Activated effector memory CD4-positive, alpha-beta T cell treated with Interleukin-2 at 50 U/mL for 16 hours (primary cell): ENCODE results near the gene PSMA5.
"Not testable (repeated sequence)": the region's sequence is repeated elsewhere in the genome, so short reads cannot be mapped to it uniquely, and the experiment has no call there.

Experiments
- DNase-seq: peaks from one replicate; pipeline ENCODE4 v3.0.0-alpha.2; 2020

Gene PSMA5

DNA sequence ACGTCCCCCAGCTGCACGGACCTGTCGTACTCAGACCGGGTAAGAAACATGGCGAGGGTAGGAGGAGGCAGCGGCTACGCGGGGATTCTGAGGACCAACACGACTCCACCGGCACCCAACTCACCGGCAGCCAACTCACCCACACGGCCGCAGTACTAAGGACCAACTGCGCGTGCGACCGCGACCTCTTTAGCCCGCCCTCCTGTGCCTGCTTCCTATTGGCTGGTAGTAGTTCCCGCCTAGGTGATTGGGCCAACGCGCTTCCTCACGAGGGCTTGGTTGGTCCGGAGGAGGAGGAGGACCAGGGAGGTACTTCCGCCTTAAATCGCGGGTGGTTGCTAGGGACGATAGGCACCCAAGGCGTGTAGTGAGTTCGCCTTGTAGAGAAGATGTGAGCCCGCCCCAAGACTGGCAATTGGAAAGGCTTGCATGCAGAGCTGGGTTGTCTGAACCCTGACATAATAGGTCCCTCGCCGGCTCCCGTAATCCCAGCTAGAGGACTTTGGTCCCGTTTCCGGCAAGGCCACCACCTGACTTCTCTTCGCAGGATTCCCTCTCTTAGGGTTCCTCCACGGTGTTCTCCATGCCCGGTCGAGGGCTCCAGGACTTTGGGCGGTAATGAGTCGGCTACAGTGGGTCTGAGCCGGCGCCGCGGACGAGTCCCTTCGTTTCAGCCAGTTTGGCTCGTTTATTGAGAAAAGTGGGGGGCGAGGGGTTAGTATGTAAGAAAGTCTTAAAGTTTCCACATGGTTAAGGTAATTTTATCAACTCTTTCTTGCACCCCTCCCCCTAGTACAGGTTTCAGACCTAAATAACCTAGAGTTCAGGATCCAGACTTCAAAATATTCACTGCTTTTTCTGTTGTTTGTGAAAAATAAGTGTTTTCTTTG is at the start of gene PSMA5:
PSMA5 (minus strand) TSS at position 168 of the 890 bp plus-strand sequence; CDS start at position 50, 118 bp downstream.
- DNase-seq = peak; percentile 92

DNA sequence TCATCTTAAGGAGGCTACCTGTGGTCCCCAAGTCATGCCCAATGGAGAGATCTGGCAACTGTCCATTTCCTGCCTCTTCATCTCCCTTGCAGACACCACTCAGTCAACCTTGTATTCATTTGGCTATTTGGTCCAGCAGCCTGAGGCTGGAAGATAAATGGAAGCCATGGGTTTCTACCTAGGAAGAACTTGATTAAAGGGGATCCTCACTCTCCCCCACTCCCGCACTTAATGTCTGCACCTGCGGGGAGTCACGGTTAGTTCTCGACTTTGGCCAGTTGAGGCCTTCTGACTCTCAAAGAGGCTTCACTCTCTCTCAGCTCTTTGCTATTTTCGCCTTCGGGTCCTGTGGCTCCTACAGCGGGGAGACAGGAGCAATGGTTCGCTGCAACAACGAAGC is 49.0 kb upstream of the PSMA5 start:
- no peak for DNase-seq

DNA sequence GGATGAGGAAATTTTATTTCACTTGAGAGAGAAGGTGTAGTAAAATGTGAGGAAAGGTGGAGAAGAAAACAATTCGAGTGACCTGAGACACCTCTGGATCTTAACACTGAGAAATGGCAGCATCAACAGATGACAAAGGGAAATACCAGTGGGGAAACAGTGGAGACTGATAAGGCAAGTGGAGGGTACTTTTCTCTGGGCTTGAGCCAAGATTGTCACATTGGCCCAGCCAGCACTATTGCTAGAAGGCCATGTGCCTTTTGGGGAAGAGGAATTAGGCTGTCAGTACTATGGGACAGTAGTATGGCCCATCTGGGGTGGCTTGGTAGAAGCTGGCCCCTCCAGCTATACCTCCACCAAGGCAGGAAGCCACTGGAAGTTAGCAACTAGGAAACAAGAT is 48.4 kb upstream of the PSMA5 start:
- no peak for DNase-seq

DNA sequence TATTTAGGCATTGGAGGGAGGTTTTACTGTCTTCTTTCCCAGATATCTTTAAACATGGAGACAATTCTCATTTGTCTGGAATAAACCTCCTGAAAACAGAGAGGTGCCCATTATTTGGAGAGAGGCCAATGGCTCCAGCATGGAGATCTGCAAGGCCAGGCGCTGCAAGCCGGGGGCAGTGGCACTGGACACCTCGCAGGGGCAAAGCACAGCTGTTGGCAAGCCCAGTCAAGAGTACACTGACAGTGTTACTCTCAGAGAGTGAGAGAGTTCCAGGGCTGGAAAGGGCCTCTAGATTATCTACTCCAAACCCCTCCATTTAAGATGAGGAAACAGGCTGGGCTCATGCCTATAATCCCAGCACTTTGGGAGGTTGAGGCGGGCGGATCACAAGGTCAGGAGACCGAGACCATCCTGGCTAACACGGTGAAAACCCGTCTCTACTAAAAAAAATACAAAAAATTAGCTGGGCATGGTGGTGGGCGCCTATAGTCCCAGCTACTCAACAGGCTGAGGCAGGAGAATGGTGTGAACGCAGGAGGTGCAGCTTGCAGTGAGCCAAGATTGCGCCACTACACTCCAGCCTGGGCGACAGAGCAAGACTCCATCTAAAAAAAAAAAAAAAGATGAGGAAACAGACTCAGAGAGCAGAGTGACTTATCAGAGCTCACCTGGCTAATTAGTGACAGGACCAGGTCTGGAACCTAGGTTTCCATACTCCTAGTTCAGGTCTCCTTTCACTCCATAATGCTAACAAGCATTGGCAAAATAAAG is 47.2 kb upstream of the PSMA5 start:
- not testable (repeated sequence) for DNase-seq

DNA sequence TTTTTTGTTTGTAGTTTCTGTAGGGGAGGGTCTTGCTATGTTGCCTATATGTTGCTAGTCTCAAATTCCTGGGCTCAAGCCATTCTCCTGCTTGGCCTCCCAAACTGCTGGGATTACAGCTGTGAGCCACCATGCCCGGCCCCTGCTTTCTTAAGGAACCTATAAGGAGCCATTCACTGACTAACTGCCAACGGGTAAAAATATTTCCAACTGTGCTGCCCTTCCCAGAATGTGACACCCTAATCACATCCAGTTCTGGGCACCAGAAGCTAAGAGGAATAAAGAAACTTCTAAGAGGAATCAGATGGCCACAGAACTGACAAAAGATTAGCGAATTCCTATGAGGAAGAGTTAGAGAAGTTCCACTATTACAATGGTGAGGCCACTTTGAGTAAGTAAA is 46.5 kb upstream of the PSMA5 start:
- DNase-seq = no peak

DNA sequence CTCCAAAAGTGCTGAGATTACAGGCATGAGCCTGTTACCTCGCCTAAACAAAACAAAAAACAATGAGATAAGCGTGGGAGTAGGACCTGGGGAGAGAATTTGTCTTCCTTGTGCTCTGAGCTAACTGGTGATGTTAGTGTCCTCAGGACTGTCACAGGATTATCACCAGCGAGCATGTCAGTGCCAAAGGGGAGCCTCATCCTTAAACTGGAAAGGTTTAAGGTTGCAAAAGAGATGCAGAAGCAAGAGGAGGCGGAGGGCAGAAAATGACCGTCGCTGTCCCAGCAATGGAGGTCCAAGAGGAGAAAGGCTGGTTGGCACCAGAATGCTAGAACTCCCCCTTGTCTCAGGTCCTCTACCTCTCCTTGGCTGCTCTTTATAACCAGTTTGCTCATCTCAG is 44.0 kb upstream of the PSMA5 start:
- no peak for DNase-seq

DNA sequence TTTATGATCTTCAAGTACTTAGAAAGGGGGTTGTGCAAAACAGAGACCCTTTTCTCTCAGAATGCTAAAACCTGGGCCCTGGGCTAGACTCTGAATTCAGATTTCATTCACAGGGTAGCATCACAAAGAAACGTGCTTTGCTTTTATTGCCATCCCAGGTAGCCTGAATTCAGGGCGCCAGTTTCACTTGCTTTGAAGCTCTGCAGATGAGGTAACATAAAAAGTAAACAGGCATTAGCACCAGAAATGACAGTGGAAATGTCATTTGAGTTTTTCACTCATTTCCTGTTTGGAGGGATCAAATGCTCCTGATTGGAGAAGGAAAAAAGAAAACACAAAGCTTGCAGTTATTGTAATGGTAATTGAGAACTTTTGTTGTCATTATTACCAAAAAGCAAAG is 42.7 kb upstream of the PSMA5 start:
- no peak for DNase-seq

GRCh38 chr1:109468061-109468460 is 41.8 kb upstream of the PSMA5 start:
- DNase-seq = no peak

DNA sequence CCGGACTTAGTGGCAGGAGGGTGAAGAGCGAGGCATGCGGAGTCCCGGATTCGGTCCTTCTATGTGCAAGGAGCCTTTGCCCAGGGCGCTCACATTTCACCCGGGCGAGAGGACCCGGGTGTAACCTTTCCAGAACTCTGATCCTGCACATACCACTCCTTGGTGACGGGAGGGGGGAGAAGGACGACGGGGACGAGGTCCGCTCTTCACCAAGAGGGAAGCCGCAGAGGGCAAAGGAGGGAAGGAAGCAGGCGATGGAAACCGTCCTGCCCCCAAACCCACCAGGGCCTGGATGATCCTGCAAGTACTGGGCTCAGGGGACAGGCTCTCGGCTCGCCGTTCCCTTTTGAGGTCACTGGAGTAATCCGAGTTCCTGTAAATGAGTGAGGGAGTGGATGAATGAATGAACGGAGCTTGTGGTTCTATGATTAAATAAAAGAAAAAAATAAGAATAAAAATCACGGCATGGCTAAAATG is 41.1 kb upstream of the PSMA5 start:
- DNase-seq = no peak

DNA sequence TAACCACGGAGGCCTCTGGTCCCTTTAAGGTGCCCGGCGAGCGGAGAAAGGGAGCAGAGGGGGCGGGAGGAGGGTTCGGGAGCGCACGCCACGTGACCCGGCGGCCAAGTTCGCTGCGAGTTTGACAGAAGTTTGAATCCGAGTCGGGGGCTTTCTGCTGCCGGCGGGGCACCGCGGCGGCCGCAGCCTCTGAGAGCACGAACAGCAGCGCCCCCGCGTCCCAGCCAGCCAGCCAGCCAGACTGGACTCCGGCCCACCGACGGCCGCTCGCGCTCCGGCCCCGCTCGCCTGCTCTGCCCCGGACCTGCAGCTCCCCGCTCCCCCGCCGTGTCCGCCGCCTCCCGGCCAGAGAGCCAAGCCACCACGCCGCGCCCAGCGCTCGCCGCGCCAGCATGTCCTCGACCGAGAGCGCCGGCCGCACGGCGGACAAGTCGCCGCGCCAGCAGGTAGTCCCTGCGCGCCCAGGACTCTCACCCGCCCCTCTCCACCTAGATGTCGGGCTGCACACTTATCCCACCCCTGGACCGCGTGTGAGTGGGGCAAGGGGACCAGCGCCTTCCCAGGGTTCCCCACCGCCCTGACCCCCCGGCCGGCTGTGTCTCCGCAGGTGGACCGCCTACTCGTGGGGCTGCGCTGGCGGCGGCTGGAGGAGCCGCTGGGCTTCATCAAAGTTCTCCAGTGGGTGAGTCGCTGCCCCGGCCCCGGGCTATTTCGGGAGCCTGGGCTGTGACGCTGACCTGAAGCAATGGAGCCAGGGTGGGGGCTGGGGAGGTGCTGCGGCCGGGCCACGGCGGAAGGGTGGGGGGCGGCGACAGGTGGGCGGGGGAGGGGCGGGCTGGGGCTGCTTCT is 40.4 kb upstream of the PSMA5 start, which contains the start of gene SYPL2:
SYPL2 (plus strand) TSS at position 95 of the 849 bp plus-strand sequence; CDS start at position 393, 298 bp downstream.
- DNase-seq = no peak

DNA sequence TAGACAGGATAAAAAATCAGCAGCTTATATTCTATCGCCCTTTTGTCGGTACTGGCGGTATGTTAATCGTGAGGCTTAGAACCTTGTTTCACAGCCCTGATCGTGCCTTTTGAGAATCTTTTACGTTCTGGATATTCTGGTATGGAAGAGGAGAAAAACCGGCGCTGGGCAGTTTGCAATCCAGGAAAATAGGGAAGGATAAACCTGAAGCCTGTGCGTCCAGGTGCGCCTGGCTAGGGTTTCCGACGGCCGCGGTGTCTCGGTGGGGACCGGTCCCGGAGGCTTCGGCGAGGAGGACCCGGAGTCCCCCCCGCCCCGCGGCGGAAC is 39.8 kb upstream of the PSMA5 start:
- no peak for DNase-seq

GRCh38 chr1:109457819-109458218 is 31.6 kb upstream of the PSMA5 start:
- DNase-seq = no peak

DNA sequence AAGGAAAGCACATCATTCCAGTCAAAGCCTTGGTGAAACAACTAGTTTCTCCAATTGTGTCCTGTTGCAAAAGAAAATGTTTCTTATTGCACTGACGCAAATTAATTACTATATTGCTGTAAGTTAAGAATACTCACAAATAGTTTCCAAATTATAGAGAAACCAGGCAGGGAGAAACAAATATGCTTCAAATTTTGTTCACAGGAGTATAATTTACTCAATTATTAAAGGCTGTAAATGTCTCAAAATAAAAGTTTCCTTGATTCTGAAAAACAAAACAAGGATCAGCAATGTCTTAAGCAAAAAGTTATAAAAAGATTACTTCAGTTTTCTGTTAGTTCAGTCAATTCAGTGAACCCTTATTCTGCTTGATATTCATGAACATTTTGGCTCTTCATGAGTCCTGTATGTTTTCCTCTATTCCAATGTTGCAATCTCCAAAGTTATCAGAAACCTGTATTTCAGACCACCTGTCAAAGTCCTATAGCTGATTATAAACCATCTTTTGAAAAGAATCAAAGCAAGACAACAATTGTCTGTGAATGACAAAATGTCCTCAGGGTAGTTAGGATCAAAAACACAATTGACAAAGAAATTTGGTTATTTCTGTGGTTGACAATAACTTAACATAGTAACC is 28.4 kb upstream of the PSMA5 start:
- no peak for DNase-seq

DNA sequence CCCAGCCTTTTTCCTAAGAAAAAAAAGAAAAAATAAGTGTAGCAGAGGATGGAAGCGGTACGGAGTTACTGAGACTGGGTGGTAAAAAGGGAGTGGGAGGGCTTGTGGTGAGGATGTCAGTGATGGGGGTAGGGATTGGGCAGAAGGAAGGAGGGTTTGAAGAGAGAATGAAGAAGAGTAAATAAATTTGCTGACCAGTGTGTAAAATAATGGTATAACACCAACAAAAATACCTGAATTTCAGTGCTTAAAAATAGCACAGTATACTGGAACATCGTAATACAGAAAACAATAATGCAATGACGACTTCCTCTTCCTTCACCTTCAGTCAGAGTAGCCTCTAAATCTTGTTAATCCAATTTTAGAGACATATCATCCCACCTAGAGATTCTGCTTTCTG is 21.3 kb upstream of the PSMA5 start:
- DNase-seq = no peak

DNA sequence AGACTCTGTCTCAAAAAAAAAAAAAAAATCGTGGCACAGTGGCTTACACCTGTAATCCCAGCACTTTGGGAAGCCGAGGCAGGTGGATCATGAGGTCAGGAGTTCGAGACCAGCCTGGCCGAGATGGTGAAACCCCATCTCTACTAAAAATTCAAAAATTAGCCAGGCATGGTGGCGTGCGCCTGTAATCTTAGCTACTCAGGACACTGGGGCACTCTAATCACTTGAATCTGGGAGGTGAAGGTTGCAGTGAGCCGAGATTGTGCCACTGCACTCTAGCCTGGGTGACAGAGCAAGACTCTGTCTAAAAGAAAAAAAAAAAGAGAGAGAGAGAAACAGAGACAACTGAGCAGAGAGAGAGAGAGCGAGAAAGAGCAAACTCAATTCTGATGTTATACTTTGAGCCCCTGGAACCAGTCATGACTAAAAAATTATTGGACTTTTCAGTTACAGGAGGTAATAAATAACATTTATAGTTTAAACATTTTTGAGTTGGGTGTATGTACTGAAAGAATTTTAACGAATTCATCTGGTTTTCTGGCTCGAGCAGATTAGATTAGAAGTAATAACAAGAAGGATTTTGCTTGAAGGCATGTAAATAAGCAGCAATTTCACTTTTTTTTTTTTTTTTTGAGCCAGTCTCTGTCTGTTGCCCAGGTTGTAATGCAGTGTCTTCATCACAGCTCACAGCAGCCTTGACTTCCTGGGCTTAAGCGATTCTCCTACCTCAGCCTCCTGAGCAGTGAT is 19.9 kb upstream of the PSMA5 start:
- not testable (repeated sequence) for DNase-seq

- DNase-seq = no peak
Observed at GRCh38 chr1:109444346-109444745, 18.1 kb upstream of the PSMA5 start.

- no peak for DNase-seq
Observed at GRCh38 chr1:109443476-109443875, 17.2 kb upstream of the PSMA5 start.

DNA sequence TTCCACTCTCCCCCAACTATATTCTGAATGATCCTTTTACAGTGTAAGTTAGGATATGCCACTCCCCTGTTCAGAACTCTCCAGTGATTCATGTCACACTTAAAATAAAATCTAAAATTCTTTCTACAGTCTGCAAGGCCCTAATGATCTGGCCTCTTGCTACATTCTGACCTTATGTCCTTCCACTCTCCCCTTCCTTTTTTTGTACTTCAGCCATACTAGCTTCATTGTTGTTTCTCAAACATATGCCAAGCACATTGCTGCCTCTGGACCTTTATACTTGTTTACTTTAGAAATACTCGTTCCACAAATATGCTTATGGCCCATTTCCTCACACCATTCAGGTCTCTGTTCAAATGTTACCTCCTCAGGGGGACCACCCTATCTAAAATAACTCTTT is 14.8 kb upstream of the PSMA5 start:
- no peak for DNase-seq

DNA sequence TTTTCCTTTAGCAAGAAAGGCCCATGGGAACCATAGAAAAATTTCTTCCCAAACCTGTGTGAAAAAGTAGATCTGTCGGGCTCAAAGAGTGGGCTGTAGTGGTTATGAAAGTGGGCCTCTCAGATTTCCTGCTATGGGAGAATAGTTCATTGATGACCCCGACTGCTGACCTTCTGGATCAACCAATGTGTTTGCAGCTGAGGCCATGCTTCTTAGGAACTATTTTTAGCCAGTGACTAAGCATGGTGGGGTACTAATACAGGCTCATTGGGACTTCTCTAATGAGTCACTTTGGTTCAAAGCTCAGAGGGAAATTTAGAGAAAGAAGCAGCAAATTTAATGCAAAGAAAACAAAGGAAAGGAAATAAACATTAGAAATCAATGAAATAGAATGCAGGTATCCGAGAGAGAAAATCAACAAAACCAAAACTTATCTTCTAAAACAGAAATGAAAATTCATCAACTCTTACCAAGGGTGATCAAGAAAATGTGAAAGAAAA is 12.6 kb upstream of the PSMA5 start:
- no peak for DNase-seq

DNA sequence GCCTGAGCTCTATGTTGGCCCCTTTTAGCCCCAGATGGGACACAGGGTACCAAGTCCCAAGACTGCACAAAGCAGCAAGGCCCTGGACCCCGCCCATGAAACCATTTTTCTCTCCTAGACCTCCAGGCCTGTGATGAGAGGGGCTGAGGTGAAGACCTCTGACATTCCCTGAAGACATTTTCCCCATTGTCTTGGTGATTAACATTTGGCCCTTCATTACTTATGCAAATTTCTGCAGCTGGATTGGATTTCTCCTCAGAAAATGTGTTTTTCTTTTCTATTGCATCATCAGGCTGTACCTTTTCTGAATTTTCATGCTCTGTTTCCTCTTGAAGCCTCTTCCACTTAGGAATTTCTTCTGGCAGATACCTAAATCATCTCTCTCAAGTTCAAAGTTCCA is 8.2 kb upstream of the PSMA5 start:
- DNase-seq = no peak

DNA sequence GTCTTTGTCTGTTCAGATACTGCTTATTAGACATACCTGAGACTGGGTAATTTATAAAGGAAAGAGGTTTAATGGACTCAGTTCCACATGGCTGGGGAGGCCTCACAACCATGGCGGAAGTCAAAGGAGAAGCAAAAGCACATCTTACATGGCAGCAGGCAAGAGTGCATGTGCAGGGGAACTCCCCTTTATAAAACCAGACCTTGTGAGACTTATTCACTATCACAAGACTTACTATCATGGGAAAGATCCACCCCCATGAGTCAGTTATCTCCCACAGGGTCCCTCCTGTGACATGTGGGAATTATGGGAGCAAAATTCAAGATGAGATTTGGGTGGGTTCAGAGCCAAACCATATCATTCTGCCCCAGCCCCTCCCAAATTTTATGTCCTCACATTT is 7.1 kb upstream of the PSMA5 start:
- DNase-seq = no peak

DNA sequence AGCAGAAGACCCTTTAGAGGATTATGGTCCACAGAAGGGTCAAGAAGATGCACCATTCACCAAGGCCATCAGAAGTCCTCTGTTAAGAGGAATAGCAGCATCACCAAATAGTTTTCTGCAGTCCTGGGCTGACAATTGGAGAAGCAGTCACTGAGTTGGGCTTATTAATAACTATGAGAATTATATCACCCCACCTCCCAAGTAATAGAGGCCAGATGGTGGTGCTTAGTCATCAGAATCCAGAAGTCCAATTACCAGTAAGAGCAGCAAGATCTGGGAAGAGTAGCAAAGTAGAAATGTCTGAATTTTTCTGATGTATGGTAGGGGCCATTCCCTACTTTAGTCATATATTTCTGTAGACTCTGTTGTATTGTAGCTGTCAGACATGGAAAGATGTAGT is 6.1 kb upstream of the PSMA5 start:
- DNase-seq = no peak
